Stomach smooth muscle (tissue), 2 donors: ENCODE results near the gene PPIL6.
"Not testable (repeated sequence)": the region's sequence is repeated elsewhere in the genome, so short reads cannot be mapped to it uniquely, and the experiment has no call there.

Experiments used
- H3K27ac ChIP-seq: one replicate; pipeline ENCODE4 v1.7.0; 2013; ENCODE audit warnings: mild to moderate bottlenecking, low read length, inconsistent platforms
- H3K27me3 ChIP-seq, 2 donors: one replicate each; pipeline ENCODE4 v1.7.0; 2013; ENCODE audit warnings: low read length in 2 of 2; ENCODE audit not compliant: insufficient read depth in 2 of 2, control insufficient read depth in 1 of 2
- H3K36me3 ChIP-seq, 2 donors: one replicate each; pipeline ENCODE4 v1.7.0; 2013; ENCODE audit warnings: low read length in 2 of 2; ENCODE audit not compliant: control insufficient read depth in 2 of 2, insufficient read depth in 2 of 2
- H3K4me1 ChIP-seq: one replicate; pipeline ENCODE4 v1.7.0; 2013; ENCODE audit warnings: low read length; ENCODE audit not compliant: control insufficient read depth, insufficient read depth
- H3K4me3 ChIP-seq, 2 donors: one replicate each; pipeline ENCODE4 v1.7.0; 2013; ENCODE audit warnings: low read length in 2 of 2
- H3K9ac ChIP-seq, 2 donors: one replicate each; pipeline ENCODE4 v1.7.0; 2013; ENCODE audit warnings: low read length in 2 of 2, mild to moderate bottlenecking in 1 of 2
- H3K9me3 ChIP-seq, 2 donors: one replicate each; pipeline ENCODE4 v1.7.0; 2013; ENCODE audit warnings: low read length in 2 of 2; ENCODE audit not compliant: control insufficient read depth in 2 of 2
- donor health status: healthy.
- donor health status: Pancreatic carcinoma.

PPIL6 gene

DNA sequence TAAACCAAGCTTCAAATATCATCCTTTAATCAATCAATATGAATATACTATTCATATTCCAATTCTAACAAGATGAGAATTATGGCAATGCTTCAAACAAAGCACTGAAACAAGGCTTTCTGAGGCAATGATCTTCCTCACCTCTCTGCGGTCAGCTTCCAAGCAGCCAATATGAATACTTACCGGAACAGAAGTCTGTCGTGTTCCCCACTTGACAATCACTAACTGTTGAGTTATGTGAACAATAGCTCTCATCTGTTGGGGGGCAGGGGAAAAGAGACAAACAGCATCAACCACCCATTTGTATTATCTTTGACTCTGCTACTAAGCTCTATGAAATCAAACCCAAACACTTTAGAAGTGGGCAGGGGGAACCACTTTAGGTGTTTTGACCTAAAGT, 62.7 kb downstream of the PPIL6 start:
- Histone ChIP-seq H3K4me1 (peaks cover 6% of the 10 kb centered on the region), H3K9me3 (no peaks in the 10 kb centered on the region), H3K27ac (no peak overlapping the region), H3K36me3 (peaks cover 33 to 38% of the 10 kb centered on the region in 2 donors), H3K4me3 (no peak overlapping the region), H3K9ac (no peak overlapping the region), H3K27me3 (no peaks in the 10 kb centered on the region)

- peaks cover 40 to 44% of the 10 kb centered on the region in 2 donors for H3K36me3 ChIP-seq
- H3K27me3 ChIP-seq, result no peaks in the 10 kb centered on the region
- H3K9ac ChIP-seq, result no peak overlapping the region
- H3K9me3 ChIP-seq, result no peaks in the 10 kb centered on the region
- no peak overlapping the region for H3K4me3 ChIP-seq
- no peak overlapping the region for H3K27ac ChIP-seq
- no peaks in the 10 kb centered on the region for H3K4me1 ChIP-seq
These were observed 66.0 kb downstream of the PPIL6 start for GRCh38 chr6:109374326-109374892.

DNA sequence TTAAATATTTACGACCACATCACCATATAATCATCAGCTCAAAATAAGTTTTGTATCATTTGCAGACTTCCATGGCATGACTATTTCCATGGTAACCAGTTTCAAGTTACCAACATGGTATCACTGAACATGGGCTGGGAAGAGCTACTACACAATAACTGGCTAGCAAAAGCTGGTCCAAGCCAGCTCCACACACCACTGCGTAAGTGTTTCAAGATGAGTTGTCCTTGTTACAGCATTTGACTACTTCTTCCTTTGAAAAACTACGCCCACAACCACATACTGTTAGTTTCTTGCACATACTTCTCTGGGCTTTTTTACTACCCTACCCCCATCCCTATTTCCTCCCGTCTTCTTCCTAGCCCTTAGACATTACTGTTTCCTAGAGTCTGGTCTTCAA, 66.7 kb downstream of the PPIL6 start:
- Histone ChIP-seq H3K4me1 (no peaks in the 10 kb centered on the region), H3K9me3 (no peaks in the 10 kb centered on the region), H3K4me3 (no peak overlapping the region), H3K27ac (no peak overlapping the region), H3K27me3 (no peaks in the 10 kb centered on the region), H3K36me3 (peaks cover 41 to 47% of the 10 kb centered on the region in 2 donors), H3K9ac (no peak overlapping the region)

GRCh38 chr6:109373331-109373730, 67.1 kb downstream of the PPIL6 start:
- Histone ChIP-seq H3K9me3 (no peaks in the 10 kb centered on the region), H3K4me1 (no peaks in the 10 kb centered on the region), H3K27ac (no peak overlapping the region), H3K27me3 (no peaks in the 10 kb centered on the region), H3K9ac (no peak overlapping the region), H3K36me3 (peaks cover 46 to 51% of the 10 kb centered on the region in 2 donors), H3K4me3 (no peak overlapping the region)

- Histone ChIP-seq H3K4me1 (no peaks in the 10 kb centered on the region), H3K27me3 (no peaks in the 10 kb centered on the region), H3K9ac (no peak overlapping the region), H3K36me3 (peaks cover 40 to 47% of the 10 kb centered on the region in 2 donors), H3K9me3 (no peaks in the 10 kb centered on the region), H3K27ac (no peak overlapping the region), H3K4me3 (no peak overlapping the region)
These were observed 68.3 kb downstream of the PPIL6 start for GRCh38 chr6:109372130-109372529.

DNA sequence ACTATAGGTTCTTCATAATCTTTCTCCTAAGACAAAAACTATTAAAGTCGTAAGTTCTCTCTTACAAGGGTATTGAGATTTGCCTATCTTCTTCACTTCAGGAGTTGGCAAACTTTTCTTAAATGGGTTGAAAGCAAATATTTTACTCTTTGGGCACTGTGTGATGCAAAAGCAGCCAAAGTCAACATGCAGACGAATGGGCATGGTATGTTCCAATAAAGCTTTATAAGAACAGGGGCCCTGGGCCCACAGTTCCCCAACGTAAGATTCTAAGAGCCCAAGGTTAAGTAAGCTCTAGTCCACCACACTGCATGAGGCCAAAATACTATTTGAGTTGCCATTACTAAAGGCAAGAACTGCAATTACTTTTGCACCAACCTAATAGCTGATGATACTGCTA, 69.6 kb downstream of the PPIL6 start:
- no peak overlapping the region for H3K27ac ChIP-seq
- no peaks in the 10 kb centered on the region for H3K27me3 ChIP-seq
- no peak overlapping the region for H3K9ac ChIP-seq
- H3K9me3 ChIP-seq, result no peaks in the 10 kb centered on the region
- H3K4me1 ChIP-seq, result no peaks in the 10 kb centered on the region
- no peak overlapping the region for H3K4me3 ChIP-seq
- peaks cover 34 to 35% of the 10 kb centered on the region in 2 donors for H3K36me3 ChIP-seq

DNA sequence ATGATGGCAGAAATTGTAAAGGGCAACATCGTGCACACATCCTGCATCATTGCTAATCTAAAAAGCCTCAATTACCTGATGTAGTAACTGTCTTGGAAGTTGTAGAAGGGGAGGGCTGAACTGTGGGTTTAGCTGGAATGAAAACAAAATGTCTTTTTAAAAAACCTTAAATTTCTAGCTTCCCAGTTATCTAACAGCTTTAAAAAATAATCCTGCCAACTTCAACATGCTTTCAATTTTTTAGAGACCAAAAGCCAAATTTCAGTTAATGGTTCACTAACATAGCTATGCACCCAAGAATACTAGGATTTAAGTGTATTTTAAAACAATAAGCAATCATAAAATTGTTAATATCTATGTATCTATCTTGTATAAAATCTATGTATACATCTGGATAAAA, 70.1 kb downstream of the PPIL6 start:
- Histone ChIP-seq H3K4me1 (no peaks in the 10 kb centered on the region), H3K9ac (no peak overlapping the region), H3K27me3 (no peaks in the 10 kb centered on the region), H3K36me3 (peaks cover 31 to 34% of the 10 kb centered on the region in 2 donors), H3K9me3 (no peaks in the 10 kb centered on the region), H3K27ac (no peak overlapping the region), H3K4me3 (no peak overlapping the region)

DNA sequence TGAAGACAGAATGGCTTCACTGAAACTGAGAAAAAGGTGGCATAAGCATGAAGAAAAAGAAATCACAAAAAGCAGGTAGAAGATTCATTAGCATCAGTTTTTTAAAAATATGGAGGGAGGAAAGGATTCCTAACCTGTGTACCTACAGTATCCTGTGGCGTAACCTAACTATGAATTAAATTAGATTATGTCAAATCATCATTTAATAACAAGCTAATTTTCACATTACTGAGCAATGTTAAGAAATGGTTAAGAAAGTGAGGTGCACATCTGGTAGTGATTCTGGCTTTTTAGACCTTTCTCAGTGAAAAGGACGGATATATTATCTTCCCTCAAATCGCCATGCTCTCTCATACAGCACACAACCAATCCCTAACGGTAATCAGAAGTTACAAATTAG, 70.7 kb downstream of the PPIL6 start:
- Histone ChIP-seq H3K27ac (no peak overlapping the region), H3K4me1 (no peaks in the 10 kb centered on the region), H3K9ac (no peak overlapping the region), H3K27me3 (no peaks in the 10 kb centered on the region), H3K9me3 (no peaks in the 10 kb centered on the region), H3K4me3 (no peak overlapping the region), H3K36me3 (peaks cover 28% of the 10 kb centered on the region in 2 donors)

DNA sequence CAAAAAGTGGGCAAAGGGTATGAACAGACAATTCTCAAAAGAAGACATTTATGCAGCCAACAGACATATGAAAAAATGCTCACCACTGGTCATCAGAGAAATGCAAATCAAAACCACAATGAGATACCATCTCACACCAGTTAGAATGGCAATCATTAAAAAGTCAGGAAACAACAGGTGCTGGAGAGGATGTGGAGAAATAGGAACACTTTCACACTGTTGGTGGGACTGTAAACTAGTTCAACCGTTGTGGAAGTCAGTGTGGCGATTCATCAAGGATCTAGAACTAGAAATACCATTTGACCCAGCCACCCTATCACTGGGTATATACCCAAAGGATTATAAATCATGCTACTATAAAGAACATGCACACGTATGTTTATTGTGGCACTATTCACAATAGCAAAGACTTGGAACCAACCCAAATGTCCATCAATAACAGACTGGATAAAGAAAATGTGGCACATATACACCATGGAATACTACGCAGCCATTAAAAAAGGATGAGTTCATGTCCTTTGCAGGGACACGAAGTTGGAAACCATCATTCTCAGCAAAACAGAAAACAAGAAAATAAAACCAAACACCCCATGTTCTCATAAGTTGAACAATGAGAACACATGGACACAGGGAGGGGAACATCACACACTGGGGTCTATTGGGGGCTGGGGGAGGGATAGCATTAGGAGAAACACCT, 75.9 kb downstream of the PPIL6 start:
- not testable (repeated sequence) for H3K4me3 ChIP-seq, H3K27me3 ChIP-seq, H3K9me3 ChIP-seq, H3K27ac ChIP-seq, H3K4me1 ChIP-seq, H3K9ac ChIP-seq
- H3K36me3 ChIP-seq, result peaks cover 17 to 21% of the 10 kb centered on the region in 2 donors

- no peaks in the 10 kb centered on the region for H3K27me3 ChIP-seq
- no peak overlapping the region for H3K4me3 ChIP-seq
- peaks cover 17 to 18% of the 10 kb centered on the region in 2 donors for H3K36me3 ChIP-seq
- H3K9me3 ChIP-seq, result no peaks in the 10 kb centered on the region
- H3K4me1 ChIP-seq, result no peaks in the 10 kb centered on the region
- no peak overlapping the region for H3K9ac ChIP-seq
- no peak overlapping the region for H3K27ac ChIP-seq
These were observed 76.7 kb downstream of the PPIL6 start for GRCh38 chr6:109363753-109364152.

- H3K4me1 ChIP-seq, result no peaks in the 10 kb centered on the region
- no peaks in the 10 kb centered on the region for H3K27me3 ChIP-seq
- H3K36me3 ChIP-seq, result peaks cover 20 to 23% of the 10 kb centered on the region in 2 donors
- no peak overlapping the region for H3K27ac ChIP-seq
- H3K9me3 ChIP-seq, result no peaks in the 10 kb centered on the region
- H3K4me3 ChIP-seq, result no peak overlapping the region
- no peak overlapping the region for H3K9ac ChIP-seq
These were observed 78.1 kb downstream of the PPIL6 start for GRCh38 chr6:109362102-109362884.
